T-helper 1 cell (primary cell): ENCODE results near the gene TBATA.

Experiments
- DNase-seq, 5 donors: peaks; one replicate each; pipeline ENCODE4 v3.0.0-alpha.2; 2012 to 2020
- total RNA-seq, 4 donors: gene quantifications; one replicate each; lab custom pipeline; 2026; lab: John Stamatoyannopoulos, UW

Gene TBATA
- total RNA-seq, result 0 reads per million in 4 donors

- DNase-seq, result no peak
Measured at GRCh38 chr10:70785190-70785589, at the start of gene TBATA. TSS of gene TBATA (minus strand) at chr10:70785377. CDS start at chr10:70783379, 1,998 bp downstream.

DNA sequence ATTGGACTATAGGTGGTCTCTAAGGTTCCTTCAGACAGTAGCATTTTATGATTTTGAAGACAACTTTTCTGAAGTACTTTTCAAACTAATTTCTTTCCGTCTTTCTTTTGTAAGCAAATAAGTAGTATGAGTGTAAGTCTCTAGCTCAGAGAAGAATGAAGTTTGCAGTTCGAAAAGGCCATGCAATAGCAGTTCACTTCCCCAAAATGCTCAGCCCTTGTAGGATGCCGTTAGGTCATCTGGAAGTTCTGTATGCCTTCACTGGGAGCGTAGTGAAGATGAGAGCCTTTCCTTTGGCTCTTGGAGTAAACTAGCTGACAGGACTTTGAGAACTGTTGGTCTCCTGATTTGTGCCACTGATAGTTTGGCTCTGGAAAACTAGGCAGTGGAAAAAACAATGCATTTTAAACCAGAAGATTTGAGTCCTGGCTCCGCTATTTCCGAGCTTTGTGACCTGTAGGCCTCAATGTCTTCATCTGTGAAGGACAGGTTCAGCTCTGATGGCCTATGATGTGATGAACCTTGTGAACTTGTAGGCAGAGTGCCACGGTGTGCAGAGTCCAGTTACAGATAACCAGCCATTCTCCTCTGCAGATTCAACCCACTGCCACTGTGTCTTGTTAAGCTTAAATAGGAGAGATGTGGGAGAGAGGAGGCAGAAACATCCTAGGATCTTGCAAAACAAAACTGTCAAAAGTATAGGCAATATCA lies 49.4 kb upstream of the TBATA start:
- no peak for DNase-seq

DNA sequence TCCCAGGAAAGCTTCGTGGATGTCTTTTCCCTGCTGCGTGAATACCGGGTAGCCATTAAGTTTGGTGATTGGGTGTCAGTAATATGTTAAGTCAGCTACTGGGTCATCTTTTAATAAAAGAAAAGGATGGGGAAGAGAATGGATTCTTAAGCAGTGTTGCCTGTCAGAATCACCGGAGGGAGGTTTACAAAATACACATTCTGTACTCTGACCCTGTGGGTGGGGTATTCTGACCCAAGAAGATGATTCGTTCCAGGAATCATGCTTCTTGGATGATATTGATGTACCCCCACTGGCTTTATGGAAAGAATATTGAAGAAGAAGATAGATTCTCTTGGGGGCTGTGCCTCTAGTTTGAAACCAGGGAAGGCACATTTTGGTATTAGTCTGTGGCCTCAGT lies 48.8 kb upstream of the TBATA start:
- DNase-seq, result no peak

DNA sequence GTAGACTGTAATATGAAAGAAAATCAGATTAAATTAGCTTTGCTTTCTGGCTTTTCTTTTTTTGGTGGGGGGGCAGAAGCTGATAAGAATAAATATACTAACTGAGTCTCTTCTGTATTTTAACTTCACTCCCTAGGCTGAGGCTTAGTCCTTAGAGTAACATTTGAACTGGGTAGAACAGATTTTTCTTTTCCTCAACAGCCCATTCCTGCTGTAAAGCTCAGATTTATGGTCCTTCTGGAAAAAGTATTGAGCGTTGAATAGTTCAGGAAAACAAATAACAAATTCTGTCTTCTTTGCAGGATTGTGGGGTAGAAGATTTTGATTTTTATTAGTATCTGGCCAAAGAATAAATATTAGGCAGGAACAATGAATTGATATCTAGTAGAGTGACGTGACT lies 48.4 kb upstream of the TBATA start:
- no peak for DNase-seq

DNA sequence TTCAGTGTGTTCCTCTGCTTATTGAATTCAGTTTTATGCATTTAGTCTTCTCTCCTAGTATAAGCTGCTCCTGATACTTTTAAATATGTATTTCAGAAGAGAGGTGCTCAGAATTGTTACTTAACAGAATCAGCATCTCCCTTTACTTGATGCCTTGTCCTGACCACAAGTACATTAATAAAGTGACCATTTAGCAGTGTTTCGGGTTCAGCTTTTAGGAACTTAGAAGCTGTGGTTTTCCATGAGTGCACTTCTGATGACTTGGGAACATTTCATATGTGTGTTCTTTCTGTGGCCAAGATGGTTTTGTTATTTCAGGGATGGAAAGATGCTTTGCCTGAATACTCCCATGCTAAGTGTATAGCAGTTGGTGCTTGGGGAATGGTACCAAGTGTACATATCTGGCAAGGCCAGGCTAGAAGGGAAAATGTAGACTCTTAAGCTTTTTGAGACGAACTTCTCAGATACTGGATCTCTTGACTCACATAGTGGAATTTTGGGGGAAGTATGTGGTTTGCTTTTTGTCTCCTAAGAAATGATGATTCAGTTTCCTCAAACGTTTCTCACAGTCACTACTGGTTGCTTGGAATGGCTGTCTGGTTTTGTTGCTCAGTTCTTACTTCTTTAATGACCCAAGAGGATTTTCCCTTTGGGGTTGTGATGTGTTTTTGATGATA lies 47.8 kb upstream of the TBATA start:
- no peak for DNase-seq

DNA sequence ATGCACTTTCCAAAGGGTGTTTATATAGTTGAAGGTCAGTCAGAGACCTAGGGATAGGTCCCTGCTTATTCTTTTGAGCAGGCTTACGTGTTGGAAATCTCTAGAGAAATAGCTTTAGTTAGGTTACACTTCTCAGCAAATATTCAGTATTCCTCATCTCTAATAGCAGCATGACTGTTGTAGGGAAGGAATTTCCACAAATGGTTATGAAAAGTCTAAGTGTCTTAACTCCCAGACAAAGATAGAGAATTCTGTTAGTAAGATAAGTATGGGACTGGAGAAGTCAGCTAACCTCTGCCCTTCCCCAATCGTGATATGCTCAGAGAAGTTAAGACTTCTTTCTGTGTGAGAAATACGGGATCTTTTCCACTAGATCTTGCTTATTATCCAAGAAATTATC lies 47.0 kb upstream of the TBATA start:
- DNase-seq, result no peak

- DNase-seq, result no peak
Measured at GRCh38 chr10:70830164-70830563, 45.0 kb upstream of the TBATA start.

DNA sequence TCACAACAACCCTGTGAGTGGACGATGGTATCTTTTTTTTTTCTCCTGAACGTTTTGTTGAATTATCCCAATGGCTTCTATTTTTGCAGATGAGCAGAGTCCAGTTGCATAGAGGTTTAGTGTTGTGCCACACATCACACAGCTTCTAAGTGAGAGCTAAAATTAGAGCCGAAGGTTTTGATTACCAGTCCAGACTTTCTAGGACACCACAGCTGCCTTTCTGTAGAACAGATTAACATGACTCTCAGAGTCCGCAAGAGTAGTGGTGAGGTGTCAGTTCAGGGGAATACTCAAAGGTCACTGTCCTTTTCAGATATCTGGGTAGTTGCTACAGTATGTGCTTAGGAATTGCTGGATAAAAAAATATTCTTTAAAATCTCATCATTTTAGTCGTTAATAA lies 44.4 kb upstream of the TBATA start:
- no peak for DNase-seq

DNA sequence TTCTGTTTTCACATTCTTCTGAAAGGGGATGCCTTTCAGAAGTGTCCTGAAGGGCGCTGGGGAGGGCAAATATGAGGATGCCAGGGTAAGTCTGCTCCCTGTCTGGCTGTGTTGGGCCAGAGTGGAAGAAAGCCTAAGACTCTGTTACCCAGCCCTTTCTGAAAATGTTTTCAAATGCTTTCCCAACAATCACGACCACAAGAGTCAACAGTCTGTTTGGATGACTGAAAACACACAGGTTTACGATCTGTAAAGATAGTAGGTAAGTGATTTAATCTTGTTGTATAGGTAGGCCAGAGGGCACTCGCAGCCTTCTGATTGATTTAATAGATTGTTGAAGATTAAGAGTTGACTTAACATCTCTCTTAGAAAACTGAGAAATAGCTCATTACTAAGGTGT lies 43.7 kb upstream of the TBATA start:
- no peak for DNase-seq

GRCh38 chr10:70827086-70827757 lies 42.0 kb upstream of the TBATA start:
- DNase-seq, result no peak

GRCh38 chr10:70822076-70822820 lies 37.1 kb upstream of the TBATA start:
- no peak for DNase-seq

- DNase-seq, result no peak
Measured at GRCh38 chr10:70820976-70821750, 36.0 kb upstream of the TBATA start.

DNA sequence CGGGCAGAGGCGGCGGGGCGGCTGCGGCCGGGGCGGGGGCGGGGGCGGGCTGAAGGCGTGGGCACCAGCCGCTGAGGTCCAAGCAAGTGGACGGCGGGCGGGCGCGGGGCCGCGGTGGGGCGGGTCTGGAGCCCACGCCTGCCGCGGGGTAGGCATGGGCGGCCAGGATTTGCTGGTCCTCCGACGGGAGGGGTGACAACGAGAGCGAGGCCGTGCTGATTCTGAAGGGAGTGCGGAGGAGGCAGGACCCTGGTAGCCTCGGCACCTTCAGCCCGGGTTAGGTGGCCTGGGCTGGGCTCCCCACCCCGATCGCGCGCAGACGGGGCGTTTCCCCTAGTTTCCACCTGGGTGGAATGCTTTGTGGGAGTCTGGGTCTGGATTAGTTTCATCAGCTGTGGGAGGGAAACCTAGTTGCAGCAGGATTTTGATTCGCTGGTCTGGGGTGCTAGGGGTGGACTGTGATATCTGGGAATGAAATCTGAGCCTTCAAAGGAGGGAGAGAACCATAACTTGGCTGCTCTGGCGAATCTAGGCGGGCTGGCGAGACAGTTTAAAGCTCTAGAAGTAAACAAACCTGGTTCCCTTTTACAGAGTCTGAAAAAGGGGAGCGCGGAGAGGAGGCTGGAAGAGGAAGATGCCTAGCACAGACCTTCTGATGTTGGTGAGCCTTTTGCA lies 31.2 kb upstream of the TBATA start:
- peak; percentile 14 to 29 (median 21) for DNase-seq

DNA sequence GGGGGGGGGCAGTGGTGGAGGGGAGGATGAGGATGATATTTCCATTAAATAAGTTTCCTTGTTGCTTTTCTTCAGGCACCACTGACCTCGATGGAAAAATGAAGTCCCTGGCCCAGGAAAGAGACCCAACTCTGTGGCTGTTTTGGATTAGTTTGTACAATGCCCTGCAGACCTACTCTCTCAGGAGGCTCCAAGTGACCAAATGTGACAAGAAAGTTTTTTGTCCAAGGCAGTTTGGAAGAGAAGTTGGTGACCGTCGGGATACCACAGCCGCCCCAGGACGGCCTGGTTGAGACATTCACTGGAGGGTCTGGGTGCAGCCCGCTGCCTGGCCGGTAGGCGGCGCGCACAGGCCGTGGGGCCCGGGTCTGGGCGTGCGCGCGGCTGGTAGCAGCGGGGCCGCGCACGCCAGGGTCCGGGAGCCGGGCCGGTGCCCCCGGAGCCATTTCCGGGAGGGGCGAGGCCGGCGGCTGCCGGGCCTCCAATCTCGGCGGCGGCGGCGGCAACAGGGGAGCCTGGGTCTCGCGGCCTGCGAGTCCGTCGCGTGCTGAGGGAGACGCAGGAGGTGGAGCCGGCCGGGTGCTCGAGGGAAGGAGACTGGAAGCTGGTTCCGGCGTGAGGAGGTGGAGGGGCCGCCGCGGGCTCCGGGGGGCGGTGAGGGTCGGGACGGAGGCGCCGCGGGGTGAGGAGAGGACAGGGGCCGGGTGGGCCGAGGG lies 30.5 kb upstream of the TBATA start, which contains the start of gene SGPL1:
TSS of gene SGPL1 (plus strand) at position 445 of the 716 bp plus-strand sequence. CDS start 906 bp downstream, outside the sequence.
- peak; percentile 64 to 80 (median 75) for DNase-seq

DNA sequence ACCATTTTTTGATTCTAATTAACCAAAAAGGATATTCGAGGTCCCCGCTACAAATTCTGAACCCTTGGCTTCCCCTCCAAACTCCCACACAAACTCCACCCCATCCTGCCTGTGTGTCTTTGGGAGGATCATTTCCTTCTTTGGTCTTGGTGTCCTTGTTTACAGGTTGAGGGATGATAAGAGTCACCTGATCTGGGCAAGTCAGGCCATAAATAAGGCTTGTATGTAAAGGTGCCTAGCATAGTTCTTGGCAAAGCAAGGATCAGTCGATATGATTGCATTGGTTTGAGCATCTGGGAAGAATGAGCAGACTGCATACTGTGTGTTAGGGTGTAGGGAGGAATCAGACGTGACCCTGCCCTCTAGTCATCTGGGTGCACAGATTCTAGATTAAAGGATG lies 28.9 kb upstream of the TBATA start:
- no peak for DNase-seq

GRCh38 chr10:70812814-70813213 lies 27.6 kb upstream of the TBATA start:
- no peak for DNase-seq

- no peak for DNase-seq
Measured at GRCh38 chr10:70811881-70812280, 26.7 kb upstream of the TBATA start.

DNA sequence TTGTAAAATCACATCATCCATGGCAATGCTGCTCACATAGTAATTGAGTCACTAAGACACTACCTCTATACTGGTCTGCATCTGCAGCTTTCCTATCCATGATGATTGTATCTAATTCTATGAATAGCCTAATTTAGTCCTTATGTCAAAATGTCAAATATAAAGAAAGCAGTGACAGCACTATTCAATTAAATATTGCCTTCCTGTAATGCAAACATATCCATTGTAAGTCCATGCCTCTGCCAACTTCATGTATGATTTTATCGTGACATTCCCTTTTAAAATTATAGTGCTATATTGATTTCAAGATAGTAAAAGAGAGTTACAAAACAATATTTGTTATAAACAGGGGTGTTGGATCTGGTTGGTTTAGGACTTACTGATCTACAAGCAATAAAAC lies 25.8 kb upstream of the TBATA start:
- DNase-seq, result no peak

GRCh38 chr10:70809726-70810125 lies 24.5 kb upstream of the TBATA start:
- no peak for DNase-seq

- DNase-seq, result no peak
Measured at GRCh38 chr10:70809011-70809611, 23.9 kb upstream of the TBATA start.
